Brain microvascular endothelial cell (primary cell): ENCODE data around the gene SMYD4.

Experiments
- DNase-seq: peaks from one replicate; pipeline ENCODE4 v3.0.0-alpha.2; 2020
- H3K27ac ChIP-seq: fragments of 250-450 bp; sonication (Bioruptor Pico); 2 replicates; pipeline ENCODE4 v1.5.1; 2020; ENCODE audit warnings: mild to moderate bottlenecking, moderate library complexity
- H3K27me3 ChIP-seq: fragments of 250-450 bp; sonication (Bioruptor Pico); replicated peaks from 2 replicates; pipeline ENCODE4 v1.5.1; 2020; ENCODE audit warnings: mild to moderate bottlenecking
- H3K36me3 ChIP-seq: fragments of 250-450 bp; sonication (Bioruptor Pico); replicated peaks from 2 replicates; pipeline ENCODE4 v1.5.1; 2020; ENCODE audit warnings: mild to moderate bottlenecking
- H3K4me3 ChIP-seq: 2 replicates; pipeline ENCODE4 v1.5.1; 2011; ENCODE audit warnings: low read depth, mild to moderate bottlenecking, control low read depth, low read length, moderate library complexity
- in situ Hi-C: cut with HindIII; loops from 2 replicates; pipeline ENCODE4 v1.10.0; 2017; ENCODE audit warnings: low sequenced_read_pairs, low pct_ligation_motif_present
- TF ChIP-seq, protein P1 (sequence below): IDR thresholded peaks from 2 replicates; pipeline ENCODE4 v1.5.1; 2011; ENCODE audit warnings: low read depth, mild to moderate bottlenecking, moderate library complexity, low read length, control low read depth, inconsistent platforms; ENCODE audit errors: missing control alignments

The SMYD4 gene

DNA sequence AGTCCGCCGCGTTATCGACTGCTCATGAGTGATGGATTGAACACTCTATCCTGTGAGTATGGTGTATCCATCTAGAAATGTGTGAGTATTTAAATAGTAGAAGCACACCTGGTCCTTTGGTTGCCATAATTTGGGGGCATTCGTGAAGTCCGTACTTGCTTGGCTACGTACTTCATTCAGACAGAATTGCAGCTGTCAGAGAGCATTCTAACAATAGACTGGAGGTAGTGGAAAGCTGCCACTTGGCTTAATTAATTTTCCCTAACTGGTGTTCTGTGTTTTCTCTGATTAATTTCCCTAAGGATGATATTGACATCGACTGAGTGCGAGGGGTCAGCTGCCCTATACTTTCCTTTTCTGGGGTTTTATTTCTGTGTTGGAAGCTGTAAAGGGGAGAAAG is 14.2 kb upstream of the SMYD4 start:
- no peak for DNase-seq
- in situ Hi-C loops = no loop called here
- H3K4me3 ChIP-seq = no peak overlapping the region
- TF ChIP-seq, protein P1, sequence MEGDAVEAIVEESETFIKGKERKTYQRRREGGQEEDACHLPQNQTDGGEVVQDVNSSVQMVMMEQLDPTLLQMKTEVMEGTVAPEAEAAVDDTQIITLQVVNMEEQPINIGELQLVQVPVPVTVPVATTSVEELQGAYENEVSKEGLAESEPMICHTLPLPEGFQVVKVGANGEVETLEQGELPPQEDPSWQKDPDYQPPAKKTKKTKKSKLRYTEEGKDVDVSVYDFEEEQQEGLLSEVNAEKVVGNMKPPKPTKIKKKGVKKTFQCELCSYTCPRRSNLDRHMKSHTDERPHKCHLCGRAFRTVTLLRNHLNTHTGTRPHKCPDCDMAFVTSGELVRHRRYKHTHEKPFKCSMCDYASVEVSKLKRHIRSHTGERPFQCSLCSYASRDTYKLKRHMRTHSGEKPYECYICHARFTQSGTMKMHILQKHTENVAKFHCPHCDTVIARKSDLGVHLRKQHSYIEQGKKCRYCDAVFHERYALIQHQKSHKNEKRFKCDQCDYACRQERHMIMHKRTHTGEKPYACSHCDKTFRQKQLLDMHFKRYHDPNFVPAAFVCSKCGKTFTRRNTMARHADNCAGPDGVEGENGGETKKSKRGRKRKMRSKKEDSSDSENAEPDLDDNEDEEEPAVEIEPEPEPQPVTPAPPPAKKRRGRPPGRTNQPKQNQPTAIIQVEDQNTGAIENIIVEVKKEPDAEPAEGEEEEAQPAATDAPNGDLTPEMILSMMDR = no peak
- H3K36me3 ChIP-seq = peaks cover 13% of the 10 kb centered on the region
- H3K27me3 ChIP-seq = no peaks in the 10 kb centered on the region
- no peak overlapping the region for H3K27ac ChIP-seq

DNA sequence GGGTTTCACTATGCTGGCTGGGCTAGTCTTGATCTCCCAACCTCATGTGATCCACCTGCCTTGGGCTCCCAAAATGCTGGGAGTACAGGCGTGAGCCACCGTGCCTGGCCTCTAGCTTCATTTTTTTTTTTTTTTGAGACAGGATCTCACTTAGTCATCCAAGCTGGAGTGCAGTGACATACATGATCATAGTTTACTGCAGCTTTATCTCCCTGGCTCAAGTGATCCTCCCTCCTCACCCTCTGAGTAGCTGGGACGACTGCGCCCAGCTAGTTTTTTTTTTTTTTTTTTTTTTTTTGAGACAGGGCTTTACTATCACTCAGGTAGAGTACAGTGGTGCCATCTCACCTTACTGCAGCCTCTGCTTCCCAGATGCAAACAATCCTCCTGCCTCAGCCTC is 9.8 kb upstream of the SMYD4 start:
- Histone ChIP-seq H3K4me3 (no peak overlapping the region), H3K27ac (no peak overlapping the region), H3K36me3 (peaks cover 12% of the 10 kb centered on the region), H3K27me3 (no peaks in the 10 kb centered on the region)
- no peak for DNase-seq
- in situ Hi-C loops = no loop called here
- TF ChIP-seq, protein P1 = no peak

GRCh38 chr17:1834380-1835149 is 4.9 kb upstream of the SMYD4 start:
- Histone ChIP-seq H3K36me3 (no peaks in the 10 kb centered on the region), H3K27ac (no peak overlapping the region), H3K4me3 (no peak overlapping the region), H3K27me3 (no peaks in the 10 kb centered on the region)
- no peak for DNase-seq
- TF ChIP-seq, protein P1 = no peak
- in situ Hi-C loops = no loop called here

DNA sequence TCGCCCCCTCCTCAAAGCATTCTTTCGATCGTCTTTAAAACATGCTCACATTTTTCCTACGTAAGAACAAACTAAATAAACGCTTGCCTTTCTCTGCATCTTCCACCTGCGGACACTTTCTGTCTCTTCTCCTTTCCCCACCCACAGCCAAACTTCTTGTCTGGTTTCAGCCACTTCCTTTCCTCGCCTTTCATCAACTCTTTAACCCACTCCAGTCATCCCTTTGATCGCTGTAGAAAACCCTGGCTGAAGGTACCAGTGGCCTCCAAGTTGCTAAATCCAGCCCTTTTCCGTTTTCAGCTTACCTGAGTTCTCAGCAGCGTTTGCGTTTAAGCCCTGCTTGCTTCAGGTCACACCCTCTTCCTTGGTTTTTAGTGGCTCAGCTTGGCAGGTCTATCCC is 586 bp upstream of the SMYD4 start:
- H3K36me3 ChIP-seq = peaks cover 2% of the 10 kb centered on the region
- TF ChIP-seq, protein P1 = no peak
- in situ Hi-C loops = no loop called here
- H3K27ac ChIP-seq = no peak overlapping the region
- DNase-seq = no peak
- peak overlapping the region; percentile 80 for H3K4me3 ChIP-seq
- no peaks in the 10 kb centered on the region for H3K27me3 ChIP-seq

- H3K36me3 ChIP-seq = peaks cover 2% of the 10 kb centered on the region
- TF ChIP-seq, protein P1 = no peak
- in situ Hi-C loops = no loop called here
- H3K4me3 ChIP-seq = peak overlapping the region; percentile 80
- peak; percentile 9 for DNase-seq
- H3K27me3 ChIP-seq = no peaks in the 10 kb centered on the region
- peak overlapping the region; percentile 48 for H3K27ac ChIP-seq
Observed at GRCh38 chr17:1829216-1829591, 498 bp downstream of the SMYD4 start.
